HEK293 (cell line): ENCODE results near the gene TTC39A.

Experiments
- CTCF ChIA-PET: fragments of 350-600 bp; formaldehyde crosslinking; extraction: SDS; loops from one replicate; lab custom pipeline; 2021; ENCODE audit warnings: antibody characterized with exemption; lab: Yijun Ruan, JAX
- POLR2A ChIA-PET: fragments of 300-600 bp; formaldehyde crosslinking; extraction: SDS; loops from one replicate; lab custom pipeline; 2020; ENCODE audit warnings: antibody characterized with exemption, inconsistent platforms; lab: Yijun Ruan, JAX
- H3K27ac ChIP-seq: fragments of 200-500 bp; sonication (Bioruptor generic); 2 replicates; pipeline ENCODE4 v1.5.1; 2014; ENCODE audit warnings: low read depth, low read length, control low read depth, inconsistent platforms; ENCODE audit errors: extremely low read depth
- H3K36me3 ChIP-seq, 2 experiments: fragments of 200-500 bp in 1 of 2; sonication (Bioruptor generic) in 1 of 2; 1 replicate in 1 of 2; 2 replicates in 1 of 2; pipeline ENCODE4 v1.5.1; 2014 to 2017; ENCODE audit warnings: inconsistent platforms in 2 of 2, low read length in 2 of 2; ENCODE audit not compliant: control insufficient read depth in 2 of 2, insufficient read depth in 1 of 2
- H3K4me1 ChIP-seq: fragments of 200-500 bp; sonication (Bioruptor generic); 2 replicates; pipeline ENCODE4 v1.5.1; 2014; ENCODE audit warnings: mild to moderate bottlenecking, low read length, inconsistent platforms; ENCODE audit not compliant: control insufficient read depth, insufficient read depth
- H3K4me3 ChIP-seq: 2 replicates; pipeline ENCODE4 v1.5.1; 2011; ENCODE audit warnings: low read depth, mild to moderate bottlenecking, control low read depth, low read length, moderate library complexity
- H3K9me3 ChIP-seq: fragments of 200-500 bp; sonication (Bioruptor generic); 2 replicates; pipeline ENCODE4 v1.5.1; 2014; ENCODE audit warnings: low read depth, low read length, inconsistent platforms; ENCODE audit not compliant: control insufficient read depth, insufficient read depth
- GFI1B ChIP-seq: fragments of 450-650 bp; formaldehyde crosslinking; IDR thresholded peaks from 2 replicates; pipeline ENCODE4 v1.5.1; 2016; ENCODE audit warnings: missing biosample characterization, missing genetic modification characterization
- GLIS2 ChIP-seq: fragments of 450-650 bp; formaldehyde crosslinking; IDR thresholded peaks from 2 replicates; pipeline ENCODE4 v1.5.1; 2016; ENCODE audit warnings: missing biosample characterization, missing genetic modification characterization
- HIC1 ChIP-seq: fragments of 450-650 bp; formaldehyde crosslinking; IDR thresholded peaks from 2 replicates; pipeline ENCODE4 v1.5.1; 2016; ENCODE audit warnings: missing biosample characterization, missing genetic modification characterization
- KLF16 ChIP-seq: fragments of 450-650 bp; formaldehyde crosslinking; IDR thresholded peaks from 2 replicates; pipeline ENCODE4 v1.5.1; 2017; ENCODE audit warnings: missing biosample characterization, missing genetic modification characterization
- MZF1 ChIP-seq: fragments of 450-650 bp; formaldehyde crosslinking; IDR thresholded peaks from 2 replicates; pipeline ENCODE4 v1.5.1; 2017; ENCODE audit warnings: missing biosample characterization, missing genetic modification characterization, borderline replicate concordance
- SCRT2 ChIP-seq: fragments of 450-650 bp; formaldehyde crosslinking; IDR thresholded peaks from 2 replicates; pipeline ENCODE4 v1.5.1; 2016; ENCODE audit warnings: missing biosample characterization, missing genetic modification characterization
- ZBTB17 ChIP-seq: fragments of 450-650 bp; formaldehyde crosslinking; IDR thresholded peaks from 2 replicates; pipeline ENCODE4 v1.5.1; 2016; ENCODE audit warnings: missing biosample characterization, missing genetic modification characterization
- ZBTB48 ChIP-seq: fragments of 450-650 bp; formaldehyde crosslinking; IDR thresholded peaks from 2 replicates; pipeline ENCODE4 v1.5.1; 2016; ENCODE audit warnings: missing biosample characterization, missing genetic modification characterization
- ZFHX2 ChIP-seq: fragments of 450-650 bp; formaldehyde crosslinking; conservative IDR thresholded peaks from 2 replicates; pipeline ENCODE4 v1.5.1; 2016; ENCODE audit warnings: missing biosample characterization, missing genetic modification characterization
- ZFP37 ChIP-seq: fragments of 450-650 bp; formaldehyde crosslinking; IDR thresholded peaks from 2 replicates; pipeline ENCODE4 v1.5.1; 2016; ENCODE audit warnings: missing biosample characterization, missing genetic modification characterization
- ZFP41 ChIP-seq: fragments of 450-650 bp; formaldehyde crosslinking; IDR thresholded peaks from 2 replicates; pipeline ENCODE4 v1.5.1; 2016; ENCODE audit warnings: missing biosample characterization, missing genetic modification characterization, borderline replicate concordance
- ZNF114 ChIP-seq: fragments of 450-650 bp; formaldehyde crosslinking; IDR thresholded peaks from 2 replicates; pipeline ENCODE4 v1.5.0; 2017; ENCODE audit warnings: missing biosample characterization, missing genetic modification characterization
- ZNF140 ChIP-seq: fragments of 450-650 bp; formaldehyde crosslinking; IDR thresholded peaks from 2 replicates; pipeline ENCODE4 v1.5.1; 2016; ENCODE audit warnings: missing biosample characterization, missing genetic modification characterization
- ZNF148 ChIP-seq: fragments of 450-650 bp; formaldehyde crosslinking; IDR thresholded peaks from 2 replicates; pipeline ENCODE4 v1.5.0; 2017; ENCODE audit warnings: missing biosample characterization, missing genetic modification characterization, borderline replicate concordance
- ZNF19 ChIP-seq: fragments of 450-650 bp; formaldehyde crosslinking; IDR thresholded peaks from 2 replicates; pipeline ENCODE4; 2016; ENCODE audit warnings: missing biosample characterization, missing genetic modification characterization, low read depth
- ZNF2 ChIP-seq: fragments of 450-650 bp; formaldehyde crosslinking; IDR thresholded peaks from 2 replicates; pipeline ENCODE4 v1.5.1; 2016; ENCODE audit warnings: missing biosample characterization, missing genetic modification characterization
- ZNF23 ChIP-seq: fragments of 450-650 bp; formaldehyde crosslinking; IDR thresholded peaks from 2 replicates; pipeline ENCODE4 v1.5.1; 2016; ENCODE audit warnings: missing biosample characterization, missing genetic modification characterization, borderline replicate concordance
- ZNF513 ChIP-seq: fragments of 450-650 bp; IDR thresholded peaks from 2 replicates; pipeline ENCODE4 v1.5.1; 2018; ENCODE audit warnings: missing biosample characterization, missing genetic modification characterization
- ZNF544 ChIP-seq: fragments of 450-650 bp; formaldehyde crosslinking; IDR thresholded peaks from 2 replicates; pipeline ENCODE4 v1.5.0; 2017; ENCODE audit warnings: missing biosample characterization, missing genetic modification characterization
- ZNF596 ChIP-seq: fragments of 450-650 bp; IDR thresholded peaks from 2 replicates; pipeline ENCODE4 v1.5.0; 2018; ENCODE audit warnings: missing biosample characterization, mild to moderate bottlenecking, missing genetic modification characterization, moderate library complexity
- ZNF629 ChIP-seq: fragments of 450-650 bp; formaldehyde crosslinking; IDR thresholded peaks from 2 replicates; pipeline ENCODE4 v1.5.1; 2017; ENCODE audit warnings: missing biosample characterization, missing genetic modification characterization
- ZNF639 ChIP-seq: fragments of 450-650 bp; formaldehyde crosslinking; IDR thresholded peaks from 2 replicates; pipeline ENCODE4 v1.5.1; 2016; ENCODE audit warnings: missing biosample characterization, missing genetic modification characterization
- ZNF664 ChIP-seq: fragments of 450-650 bp; formaldehyde crosslinking; IDR thresholded peaks from 2 replicates; pipeline ENCODE4 v1.5.1; 2016; ENCODE audit warnings: missing biosample characterization, missing genetic modification characterization
- ZNF747 ChIP-seq: fragments of 450-650 bp; formaldehyde crosslinking; IDR thresholded peaks from 2 replicates; pipeline ENCODE4 v1.5.1; 2016; ENCODE audit warnings: missing biosample characterization, missing genetic modification characterization

TTC39A gene

GRCh38 chr1:51287966-51288365 lies 42.4 kb downstream of the TTC39A start:
- H3K36me3 ChIP-seq: peaks cover 0 to 45% of the 10 kb centered on the region in 2 experiments; a peak in 2 of 3 replicates
- TF ChIP-seq ZNF629 (tag by site-specific recombination) (no peak), ZBTB17 (tag by site-specific recombination) (0 out of 2 replicates have a peak, but pooled peaks have one; percentile 31)
- TF ChIP-seq, all 188 proteins: peak for 1
- no peak overlapping the region for H3K4me3 ChIP-seq
- H3K27ac ChIP-seq: no peak overlapping the region
- H3K9me3 ChIP-seq: no peaks in the 10 kb centered on the region
- ChIA-PET POLR2A (no interaction called here), CTCF (interaction anchor here (1.3 kb wide), 1 partner anchor 9 kb away, joined by 6 read pairs; no protein-coding TSS in a partner anchor)
- peaks cover 11% of the 10 kb centered on the region for H3K4me1 ChIP-seq

- Histone ChIP-seq H3K27ac (peak overlapping the region; percentile 12), H3K9me3 (no peaks in the 10 kb centered on the region), H3K4me1 (peaks cover 11% of the 10 kb centered on the region), H3K36me3 (peaks cover 0 to 37% of the 10 kb centered on the region in 2 experiments; a peak in 1 of 3 replicates), H3K4me3 (no peak overlapping the region)
- CTCF ChIA-PET: interaction anchor here (1.5 kb wide), 1 partner anchor 11 kb away, joined by 7 read pairs; no protein-coding TSS in a partner anchor
- TF ChIP-seq ZBTB48 (tag by site-specific recombination): 0 out of 2 replicates have a peak, but pooled peaks have one; percentile 42
- TF ChIP-seq ZNF544 (tag by site-specific recombination): no peak
- POLR2A ChIA-PET: interaction anchor here (1.0 kb wide), 2 partner anchors 12 to 308 kb away, joined by 3 to 4 read pairs; no protein-coding TSS in a partner anchor
Observed at GRCh38 chr1:51285055-51285454, 45.3 kb downstream of the TTC39A start.

GRCh38 chr1:51284487-51284954 lies 45.8 kb downstream of the TTC39A start:
- Histone ChIP-seq H3K4me3 (no peak overlapping the region), H3K9me3 (no peaks in the 10 kb centered on the region), H3K36me3 (peaks cover 0 to 31% of the 10 kb centered on the region in 2 experiments; a peak in 2 of 3 replicates), H3K27ac (peak overlapping the region; percentile 12), H3K4me1 (peaks cover 11% of the 10 kb centered on the region)
- CTCF ChIA-PET: no interaction called here
- POLR2A ChIA-PET: interaction anchor here (1.0 kb wide), 2 partner anchors 12 to 307 kb away, joined by 3 to 4 read pairs; no protein-coding TSS in a partner anchor
- TF ChIP-seq ZNF23 (no peak), HIC1 (tag by site-specific recombination) (no peak), ZNF664 (tag by site-specific recombination) (no peak), ZNF19 (tag by site-specific recombination) (no peak), ZFHX2 (no peak), ZNF148 (tag by site-specific recombination) (no peak), MZF1 (tag by site-specific recombination) (peak; percentile 99), ZNF513 (tag by site-specific recombination) (no peak), ZNF140 (tag by site-specific recombination) (no peak), ZFP41 (tag by site-specific recombination) (no peak), ZFP37 (tag by site-specific recombination) (no peak), GFI1B (no peak), ZNF114 (no peak), ZNF2 (no peak), GLIS2 (tag by site-specific recombination) (no peak), KLF16 (tag by site-specific recombination) (0 out of 2 replicates have a peak, but pooled peaks have one; percentile 55), ZNF596 (no peak), SCRT2 (tag by site-specific recombination) (peak; percentile 95), ZNF747 (tag by site-specific recombination) (no peak), ZNF639 (no peak)
